Neural progenitor cell (in vitro differentiated cells): ENCODE data around the gene GPR158. TPM values are rescaled to one million over a fixed set of nuclear protein-coding genes. Genes with fewer than 3 reads are reported as not detected.

ENCODE experiments used
- DNase-seq: peaks from one replicate; pipeline ENCODE4 v3.0.0-alpha.2; 2016; ENCODE audit warnings: low spot score
- H2AFZ ChIP-seq: fragments of 200-600 bp; sonication (generic); replicated peaks from 2 replicates; pipeline ENCODE4 v1.6.1; 2016; ENCODE audit warnings: antibody characterized with exemption
- H3F3A ChIP-seq: fragments of 200-600 bp; sonication (generic); 2 replicates; pipeline ENCODE4 v1.6.1; 2016; ENCODE audit warnings: antibody characterized with exemption, low read depth
- H3K27ac ChIP-seq: fragments of 200-600 bp; sonication (generic); 2 replicates; pipeline ENCODE4 v1.5.1; 2016; ENCODE audit warnings: mild to moderate bottlenecking
- H3K27me3 ChIP-seq: fragments of 200-600 bp; sonication (generic); 2 replicates; pipeline ENCODE4 v1.6.1; 2016; ENCODE audit warnings: mild to moderate bottlenecking, moderate library complexity
- H3K36me3 ChIP-seq: fragments of 200-600 bp; sonication (generic); 2 replicates; pipeline ENCODE4 v1.5.1; 2016
- H3K4me1 ChIP-seq: fragments of 200-600 bp; sonication (generic); 2 replicates; pipeline ENCODE4 v1.6.1; 2016; ENCODE audit warnings: mixed run types
- H3K4me2 ChIP-seq: fragments of 200-600 bp; sonication (generic); 2 replicates; pipeline ENCODE4 v1.6.1; 2016
- H3K4me3 ChIP-seq: fragments of 200-600 bp; sonication (generic); 2 replicates; pipeline ENCODE4 v1.5.1; 2016
- H3K79me2 ChIP-seq: fragments of 200-600 bp; sonication (generic); 2 replicates; pipeline ENCODE4 v1.6.1; 2016; ENCODE audit warnings: low read depth
- H3K9ac ChIP-seq: fragments of 200-600 bp; sonication (generic); 2 replicates; pipeline ENCODE4 v1.6.1; 2016
- H3K9me3 ChIP-seq: fragments of 200-600 bp; sonication (generic); 2 replicates; pipeline ENCODE4 v1.5.1; 2016; ENCODE audit warnings: low read depth
- H4K20me1 ChIP-seq: fragments of 200-600 bp; sonication (generic); 2 replicates; pipeline ENCODE4 v1.6.1; 2016; ENCODE audit warnings: low read depth
- H3K27ac Mint-ChIP-seq: 3 replicates; pipeline ENCODE4 v1.8.0; 2021; ENCODE audit warnings: mixed read lengths
- H3K27me3 Mint-ChIP-seq: 2 replicates; pipeline ENCODE4 v1.8.0; 2022; ENCODE audit warnings: low read depth, mild to moderate bottlenecking, inconsistent platforms, moderate library complexity, mixed read lengths; ENCODE audit not compliant: insufficient read depth
- H3K36me3 Mint-ChIP-seq: 3 replicates; pipeline ENCODE4 v1.8.0; 2021; ENCODE audit warnings: mixed read lengths
- H3K4me1 Mint-ChIP-seq: 3 replicates; pipeline ENCODE4 v1.8.0; 2021; ENCODE audit warnings: mixed read lengths
- H3K4me3 Mint-ChIP-seq: 3 replicates; pipeline ENCODE4 v1.8.0; 2021; ENCODE audit warnings: mild to moderate bottlenecking, moderate library complexity, mixed read lengths
- H3K9me3 Mint-ChIP-seq: 3 replicates; pipeline ENCODE4 v1.8.0; 2020; ENCODE audit warnings: mixed read lengths
- CTCF ChIP-seq: fragments of 200-600 bp; sonication (generic); IDR thresholded peaks from 2 replicates; pipeline ENCODE4 v1.5.1; 2017; ENCODE audit warnings: antibody characterized with exemption, mild to moderate bottlenecking
- EZH2 ChIP-seq: fragments of 200-600 bp; sonication (generic); IDR thresholded peaks from 2 replicates; pipeline ENCODE4 v1.6.1; 2017; ENCODE audit warnings: antibody characterized with exemption, mild to moderate bottlenecking, moderate library complexity
- EZH2phosphoT487 ChIP-seq: fragments of 200-600 bp; sonication (generic); IDR thresholded peaks from 2 replicates; pipeline ENCODE4 v1.6.1; 2017; ENCODE audit warnings: antibody characterized with exemption
- total RNA-seq: library from RNA; depleted of rRNA; stranded (reverse); fragments of >200 nt; gene quantifications from 2 replicates; pipeline ENCODE4 v1.2.3, GENCODE V29; 2015; ENCODE audit warnings: low replicate concordance

GPR158 gene
- total RNA-seq, 1 donor from 2014 or later, result 0.39 TPM

DNA sequence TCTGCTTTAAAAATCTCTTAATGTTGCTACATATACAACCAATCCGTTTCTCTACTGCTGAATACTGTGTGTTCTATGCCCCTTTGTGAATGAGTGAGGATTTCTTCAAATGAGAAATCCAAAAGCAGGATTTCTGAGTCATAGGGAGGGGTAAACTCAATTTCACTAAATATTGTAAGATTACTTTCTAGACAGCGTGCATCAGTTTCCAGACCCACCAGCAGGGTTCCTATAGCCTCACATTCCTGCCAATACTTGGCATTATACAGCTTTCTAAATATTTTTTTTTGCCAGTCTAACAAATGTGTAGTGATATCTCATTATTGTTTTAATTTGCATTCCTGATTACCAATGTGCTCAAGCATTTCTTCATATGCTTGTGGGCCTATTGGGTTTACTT is 35.5 kb downstream of the GPR158 start:
- Histone ChIP-seq H3K4me2 (no peak overlapping the region), H3K27ac (no peak overlapping the region), H3K27me3 (no peaks in the 10 kb centered on the region), H3F3A (no peaks in the 10 kb centered on the region), H3K9ac (no peak overlapping the region), H4K20me1 (no peaks in the 10 kb centered on the region), H3K4me3 (no peak overlapping the region), H3K4me1 (no peaks in the 10 kb centered on the region), H3K79me2 (no peaks in the 10 kb centered on the region), H3K9me3 (no peaks in the 10 kb centered on the region), H3K36me3 (no peaks in the 10 kb centered on the region), H2AFZ (no peak overlapping the region)
- DNase-seq, result no peak
- Mint-ChIP-seq H3K27ac (no peak overlapping the region), H3K4me3 (no peak overlapping the region), H3K9me3 (no peaks in the 10 kb centered on the region), H3K36me3 (no peaks in the 10 kb centered on the region), H3K27me3 (no peaks in the 10 kb centered on the region), H3K4me1 (peaks cover 5% of the 10 kb centered on the region)
- TF ChIP-seq EZH2phosphoT487 (no peak), CTCF (no peak), EZH2 (no peak)

- Histone ChIP-seq H3K27me3 (no peaks in the 10 kb centered on the region), H3K9ac (no peak overlapping the region), H2AFZ (no peak overlapping the region), H3F3A (no peaks in the 10 kb centered on the region), H3K79me2 (no peaks in the 10 kb centered on the region), H3K4me1 (no peaks in the 10 kb centered on the region), H4K20me1 (no peaks in the 10 kb centered on the region), H3K27ac (no peak overlapping the region), H3K4me2 (no peak overlapping the region), H3K4me3 (no peak overlapping the region), H3K9me3 (no peaks in the 10 kb centered on the region), H3K36me3 (no peaks in the 10 kb centered on the region)
- Mint-ChIP-seq H3K4me3 (no peak overlapping the region), H3K9me3 (no peaks in the 10 kb centered on the region), H3K27me3 (no peaks in the 10 kb centered on the region), H3K36me3 (no peaks in the 10 kb centered on the region), H3K27ac (no peak overlapping the region), H3K4me1 (no peaks in the 10 kb centered on the region)
- TF ChIP-seq CTCF, result no peak
- no peak for DNase-seq
These were observed 45.4 kb downstream of the GPR158 start for GRCh38 chr10:25220156-25220555.

DNA sequence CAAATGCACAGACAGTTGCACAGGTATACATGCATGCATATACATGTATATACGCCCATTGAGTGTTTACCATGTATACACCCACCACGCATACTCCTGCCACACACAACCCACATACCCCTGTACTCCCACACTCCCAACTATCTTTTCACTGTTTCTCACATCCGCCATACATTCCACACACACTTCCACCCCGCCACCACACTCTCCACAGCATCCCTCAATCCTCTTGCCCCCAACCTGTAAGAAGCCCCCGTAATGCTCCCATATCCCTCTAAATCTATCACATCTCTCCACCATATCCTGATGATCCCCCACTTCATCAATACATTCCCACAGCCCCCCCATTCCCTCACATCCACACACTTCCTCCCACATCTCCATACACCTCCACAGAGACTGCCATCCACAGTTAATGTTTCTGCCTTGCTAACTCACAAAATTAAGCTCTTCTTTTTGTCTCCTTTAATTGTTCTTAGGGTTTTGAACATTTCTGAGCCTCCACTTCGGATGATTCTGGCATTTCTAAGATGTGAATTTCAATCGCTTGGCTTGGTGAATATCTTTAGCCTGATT is 47.4 kb downstream of the GPR158 start:
- Mint-ChIP-seq H3K4me1 (no peaks in the 10 kb centered on the region), H3K9me3 (no peaks in the 10 kb centered on the region), H3K36me3 (no peaks in the 10 kb centered on the region), H3K27me3 (no peaks in the 10 kb centered on the region), H3K4me3 (no peak overlapping the region), H3K27ac (no peak overlapping the region)
- Histone ChIP-seq H3K4me3 (no peak overlapping the region), H3K9ac (no peak overlapping the region), H4K20me1 (no peaks in the 10 kb centered on the region), H3K4me1 (no peaks in the 10 kb centered on the region), H3K27ac (no peak overlapping the region), H2AFZ (no peak overlapping the region), H3K79me2 (no peaks in the 10 kb centered on the region), H3K27me3 (no peaks in the 10 kb centered on the region), H3K36me3 (no peaks in the 10 kb centered on the region), H3F3A (no peaks in the 10 kb centered on the region), H3K4me2 (no peak overlapping the region), H3K9me3 (no peaks in the 10 kb centered on the region)
- TF ChIP-seq EZH2, result no peak
- no peak for TF ChIP-seq CTCF
- no peak for TF ChIP-seq EZH2phosphoT487
- no peak for DNase-seq
